GDM1 (cell line): ENCODE results near the gene ZMYND11.
"Not testable (repeated sequence)": the region's sequence is repeated elsewhere in the genome, so short reads cannot be mapped to it uniquely, and the experiment has no call there.

ENCODE experiments used
- DNase-seq: peaks from one replicate; lab custom pipeline; 2025; lab: John Stamatoyannopoulos, UW

Gene ZMYND11

GRCh38 chr10:244227-244626 is 109.0 kb downstream of the ZMYND11 start:
- no peak for DNase-seq

- no peak for DNase-seq
Measured at GRCh38 chr10:246431-246830, 111.2 kb downstream of the ZMYND11 start.

GRCh38 chr10:247480-247879 is 112.2 kb downstream of the ZMYND11 start:
- DNase-seq, result no peak

- no peak for DNase-seq
Measured at GRCh38 chr10:248307-248706, 113.1 kb downstream of the ZMYND11 start.

- DNase-seq, result no peak
Measured at GRCh38 chr10:251982-252582, 116.8 kb downstream of the ZMYND11 start.

DNA sequence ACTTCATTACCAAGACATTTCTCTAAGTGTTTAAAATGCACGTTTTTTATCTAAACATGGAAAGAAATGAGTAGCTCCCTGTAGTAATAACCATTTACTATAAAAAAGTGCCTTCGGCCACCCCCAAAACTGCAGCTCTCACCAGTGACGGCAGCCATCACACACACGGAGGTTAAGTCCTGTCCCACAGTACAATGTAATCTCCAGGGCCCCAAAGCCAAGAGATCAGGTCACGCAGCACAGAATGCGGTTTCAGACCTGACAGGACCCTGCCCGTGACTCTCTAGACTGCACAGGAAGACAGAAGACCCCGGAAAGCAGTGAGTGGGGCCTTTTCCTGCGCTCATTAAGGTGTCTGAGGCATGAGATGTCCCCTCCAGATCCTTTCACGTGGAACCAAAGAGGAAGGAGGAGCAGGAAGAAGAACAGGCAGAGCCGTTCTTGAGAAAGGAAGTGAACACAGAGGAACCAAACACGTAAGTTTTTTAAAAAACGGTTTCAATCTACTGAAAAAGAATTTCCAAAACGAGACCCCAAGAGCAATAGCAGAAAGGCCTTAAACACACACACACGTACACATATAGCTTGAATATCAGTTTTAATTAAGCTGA is 125.7 kb downstream of the ZMYND11 start:
- DNase-seq, result no peak

DNA sequence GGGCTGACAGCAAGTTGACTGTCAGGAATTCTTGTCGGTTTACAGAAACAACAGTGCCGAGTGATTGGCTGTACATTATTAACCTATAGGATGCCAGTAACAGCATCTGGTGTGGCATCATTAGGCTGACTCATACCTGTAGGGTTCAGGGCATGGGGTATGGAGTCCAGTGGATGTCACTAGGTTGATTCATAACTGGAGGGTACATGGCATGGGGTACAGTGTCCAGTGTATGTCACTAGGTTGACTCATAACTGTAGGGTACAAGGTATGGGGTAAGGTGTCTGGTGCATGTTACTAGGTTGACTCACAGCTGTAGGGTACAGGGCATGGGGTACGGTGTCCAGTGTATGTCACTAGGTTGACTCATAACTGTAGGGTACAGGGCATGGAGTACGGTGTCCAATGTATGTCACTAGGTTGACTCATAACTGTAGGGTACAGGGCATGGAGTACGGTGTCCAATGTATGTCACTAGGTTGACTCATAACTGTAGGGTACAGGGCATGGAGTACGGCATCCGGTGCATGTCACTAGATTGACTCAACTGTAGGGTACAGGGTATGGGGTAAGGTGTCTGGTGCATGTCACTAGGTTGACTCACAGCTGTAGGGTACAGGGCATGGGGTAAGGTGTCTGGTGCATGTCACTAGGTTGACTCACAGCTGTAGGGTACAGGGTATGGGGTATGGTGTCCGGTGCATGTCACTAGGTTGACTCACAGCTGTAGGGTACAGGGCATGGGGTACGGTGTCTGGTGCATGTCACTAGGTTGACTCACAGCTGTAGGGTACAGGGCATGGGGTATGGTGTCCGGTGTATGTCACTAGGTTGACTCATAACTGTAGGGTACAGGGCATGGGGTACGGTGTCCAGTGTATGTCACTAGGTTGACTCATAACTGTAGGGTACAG is 129.2 kb downstream of the ZMYND11 start:
- not testable (repeated sequence) for DNase-seq

DNA sequence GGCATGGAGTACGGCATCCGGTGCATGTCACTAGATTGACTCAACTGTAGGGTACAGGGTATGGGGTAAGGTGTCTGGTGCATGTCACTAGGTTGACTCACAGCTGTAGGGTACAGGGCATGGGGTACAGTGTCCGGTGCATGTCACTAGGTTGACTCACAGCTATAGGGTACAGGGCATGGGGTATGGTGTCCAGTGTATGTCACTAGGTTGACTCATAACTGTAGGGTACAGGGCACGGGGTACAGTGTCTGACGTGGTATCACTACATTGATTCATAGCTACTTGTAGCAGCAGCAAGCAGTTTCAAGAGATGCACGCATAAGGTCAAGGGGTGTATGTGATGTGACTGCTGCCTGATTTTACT is 129.8 kb downstream of the ZMYND11 start:
- not testable (repeated sequence) for DNase-seq

DNA sequence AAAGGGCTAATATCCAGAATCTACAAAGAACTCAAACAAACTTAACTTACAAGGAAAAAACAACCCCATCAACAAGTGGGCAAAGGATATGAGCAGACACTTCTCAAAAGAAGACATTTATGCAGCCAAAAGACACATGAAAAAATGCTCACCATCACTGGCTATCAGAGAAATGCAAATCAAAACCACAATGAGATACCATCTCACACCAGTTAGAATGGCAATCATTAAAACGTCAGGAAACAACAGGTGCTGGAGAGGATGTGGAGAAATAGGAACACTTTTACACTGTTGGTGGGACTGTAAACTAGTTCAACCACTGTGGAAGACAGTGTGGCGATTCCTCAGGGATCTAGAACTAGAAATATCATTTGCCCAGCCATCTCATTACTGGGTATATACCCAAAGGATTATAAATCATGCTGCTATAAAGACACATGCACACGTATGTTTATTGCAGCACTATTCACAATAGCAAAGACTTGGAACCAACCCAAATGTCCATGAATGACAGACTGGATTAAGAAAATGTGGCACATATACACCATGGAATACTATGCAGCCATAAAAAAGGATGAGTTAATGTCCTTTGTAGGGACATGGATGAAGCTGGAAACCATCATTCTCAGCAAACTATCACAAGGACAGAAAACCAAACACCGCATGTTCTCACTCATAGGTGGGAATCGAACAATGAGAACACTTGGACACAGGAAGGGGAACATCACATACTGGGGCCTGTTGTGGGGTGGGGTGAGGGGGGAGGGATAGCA is 130.7 kb downstream of the ZMYND11 start:
- not testable (repeated sequence) for DNase-seq

- DNase-seq, result no peak
Measured at GRCh38 chr10:266974-267425, 131.7 kb downstream of the ZMYND11 start.

- no peak for DNase-seq
Measured at GRCh38 chr10:267705-268104, 132.4 kb downstream of the ZMYND11 start.

DNA sequence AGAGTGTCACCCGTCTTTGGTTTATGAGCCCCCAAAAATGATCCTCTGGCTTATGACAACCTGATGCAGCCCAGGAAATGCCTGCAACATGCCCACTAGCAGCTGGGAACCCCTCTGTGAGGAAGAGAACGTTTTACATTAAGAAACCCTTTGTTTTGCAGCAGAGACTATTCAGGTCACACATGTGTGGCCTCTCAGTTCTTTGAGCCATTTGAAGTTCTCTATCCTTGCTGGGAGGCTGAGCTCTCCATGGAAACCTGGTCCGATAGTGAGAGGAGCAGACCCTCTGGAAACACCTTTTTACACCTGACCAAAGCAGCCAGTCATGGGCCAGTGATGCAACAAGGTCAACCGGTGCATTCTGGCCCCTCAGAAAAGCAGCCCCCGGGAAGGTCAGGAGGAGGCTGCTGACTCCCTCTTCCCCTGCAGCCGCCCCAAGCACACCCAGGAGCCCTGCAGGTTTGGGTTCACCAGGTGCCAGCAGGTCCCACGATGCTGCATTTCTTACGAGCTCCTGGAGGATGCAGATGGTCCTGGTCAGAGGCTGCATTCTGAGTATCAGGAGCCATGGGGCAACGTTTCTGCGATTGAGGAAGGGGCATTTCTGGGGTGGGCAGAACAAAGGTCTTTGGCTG is 134.3 kb downstream of the ZMYND11 start:
- DNase-seq, result no peak

DNA sequence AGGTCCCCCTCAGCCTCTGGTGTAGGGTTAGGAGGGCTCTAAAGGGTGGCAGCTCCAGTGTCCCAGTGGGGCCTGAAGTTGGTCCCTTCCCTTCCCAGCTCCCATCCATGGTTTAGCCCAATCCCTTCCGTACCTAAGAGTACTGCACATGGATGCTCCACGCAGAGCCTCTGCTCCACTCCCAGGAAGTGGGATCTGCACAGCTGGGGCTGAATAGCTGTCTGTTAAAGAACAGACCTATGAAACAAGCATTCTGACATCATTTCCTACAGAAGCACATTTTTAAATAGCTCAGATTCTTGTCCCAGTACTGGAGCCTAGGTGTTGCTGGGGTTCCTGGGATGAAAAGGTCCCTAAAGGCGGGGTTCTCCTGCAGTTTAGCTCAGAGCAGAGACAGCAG is 135.9 kb downstream of the ZMYND11 start:
- no peak for DNase-seq

DNA sequence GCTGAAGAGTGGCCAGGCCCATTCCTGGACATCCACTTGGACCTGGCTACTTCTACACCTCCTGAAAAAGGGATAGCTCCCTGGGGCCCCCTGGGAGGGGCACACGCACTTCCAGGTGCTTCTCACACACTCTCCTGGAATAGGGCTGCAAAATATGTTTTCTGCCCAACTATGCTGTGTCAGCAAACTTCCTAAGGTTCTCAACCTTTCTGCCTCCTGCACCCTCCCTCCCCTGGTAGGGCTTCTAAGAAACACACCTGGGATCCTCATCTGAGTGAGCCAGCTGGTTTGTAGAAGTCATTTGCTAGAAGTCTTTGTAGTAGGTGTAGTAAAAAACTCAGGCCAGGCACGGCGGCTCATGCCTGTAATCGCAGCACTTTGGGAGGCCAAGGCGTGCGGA is 136.5 kb downstream of the ZMYND11 start:
- DNase-seq, result no peak

DNA sequence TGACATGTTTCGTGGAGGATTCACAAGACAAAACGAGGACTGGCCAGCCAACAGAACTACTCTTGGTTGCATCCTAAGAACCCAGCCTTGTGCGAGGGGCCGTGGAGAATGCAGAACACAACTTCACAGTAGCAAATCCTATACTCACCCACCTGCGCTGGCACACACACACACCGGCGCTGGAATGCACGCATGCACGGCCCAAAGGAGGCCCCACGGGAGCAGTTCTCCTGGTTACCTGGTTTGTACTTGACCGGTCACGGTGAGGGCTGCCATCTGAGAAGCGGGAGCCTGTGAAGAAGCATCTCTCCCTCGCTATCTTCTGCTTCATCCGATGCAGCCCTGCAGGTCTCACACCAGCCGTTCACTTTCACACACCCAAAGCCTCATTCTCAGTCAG is 137.8 kb downstream of the ZMYND11 start:
- DNase-seq, result no peak

GRCh38 chr10:274866-275265 is 139.6 kb downstream of the ZMYND11 start:
- DNase-seq, result no peak

DNA sequence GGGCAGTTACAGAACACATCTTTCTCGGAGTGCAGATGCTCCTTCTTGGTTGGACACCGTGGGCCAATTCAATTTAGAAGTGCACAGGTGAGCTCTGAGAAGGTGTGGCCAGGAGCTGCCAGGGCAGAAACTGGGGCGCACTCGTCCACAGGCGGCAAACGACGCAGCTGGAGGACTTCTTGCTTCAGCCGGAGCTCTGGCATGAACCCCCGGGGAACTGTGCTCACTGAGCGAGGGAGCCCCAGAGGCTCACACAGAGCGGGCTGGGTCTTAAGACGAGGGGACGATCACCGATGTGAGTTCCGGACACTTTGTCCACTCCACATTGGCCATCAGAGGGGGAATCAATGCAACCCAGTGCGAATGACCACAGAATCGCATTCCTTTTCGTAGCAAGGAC is 140.4 kb downstream of the ZMYND11 start:
- DNase-seq, result no peak

- no peak for DNase-seq
Measured at GRCh38 chr10:277963-278362, 142.7 kb downstream of the ZMYND11 start.

- DNase-seq, result no peak
Measured at GRCh38 chr10:278707-279106, 143.5 kb downstream of the ZMYND11 start.

DNA sequence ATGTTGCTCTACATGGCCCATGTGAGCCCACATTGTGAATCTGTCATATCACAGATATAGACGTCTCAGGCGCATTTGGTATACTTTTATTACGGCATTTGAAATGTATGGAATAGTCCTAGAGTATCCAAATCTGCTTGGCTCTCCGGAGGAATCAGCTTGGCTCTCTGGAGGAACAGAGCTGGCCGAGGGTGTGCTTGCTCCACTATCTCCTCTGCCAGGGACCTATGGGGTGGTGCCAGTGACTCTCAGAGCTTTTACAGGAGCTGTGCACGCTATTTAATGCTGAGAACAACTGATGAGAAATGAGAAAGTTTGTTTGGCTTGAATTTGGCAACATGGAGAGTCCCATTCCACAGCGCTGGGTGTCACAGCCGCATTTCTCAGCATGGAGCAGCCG is 144.0 kb downstream of the ZMYND11 start:
- DNase-seq, result no peak

DNA sequence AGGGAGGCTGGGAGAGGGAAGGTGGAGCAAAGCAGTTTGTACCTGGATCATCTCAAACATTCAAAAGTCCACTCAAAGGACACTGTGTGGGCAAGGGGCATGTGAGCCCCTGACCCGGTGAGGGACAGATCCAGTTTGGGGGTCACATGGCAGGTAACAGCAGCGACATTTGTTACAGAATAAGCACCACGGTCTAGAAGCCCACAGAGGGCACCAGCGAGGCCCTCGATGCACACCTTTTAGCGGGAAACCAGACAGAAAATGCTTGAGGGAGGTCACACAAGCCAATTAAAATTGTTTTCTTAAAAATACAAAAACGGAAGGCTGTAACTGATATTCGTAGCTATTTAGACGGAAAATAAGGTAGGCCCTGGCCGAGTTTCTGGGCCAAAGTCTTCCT is 144.4 kb downstream of the ZMYND11 start:
- DNase-seq, result no peak
